ENCODE measurements around the gene DLG2. TPM values are rescaled to one million over a fixed set of nuclear protein-coding genes. Genes with fewer than 3 reads are reported as not detected.
A peak's percentile ranks its signal among the peaks of the same experiment; 100 is the strongest.

DLG2 gene
- total RNA-seq, 1 donor from 2014 or later: 2.4 TPM

- Mint-ChIP-seq H3K27ac (peak overlapping the region; percentile 92), H3K4me3 (ENCODE audit: low read depth) (peak overlapping the region; percentile 2), H3K36me3 (ENCODE audit: insufficient read depth) (no peaks in the 10 kb centered on the region), H3K4me1 (ENCODE audit: low read depth) (peaks cover 28% of the 10 kb centered on the region), H3K27me3 (no peaks in the 10 kb centered on the region), H3K9me3 (ENCODE audit: low read depth) (peaks cover 4% of the 10 kb centered on the region)
- TF ChIP-seq, protein P1, sequence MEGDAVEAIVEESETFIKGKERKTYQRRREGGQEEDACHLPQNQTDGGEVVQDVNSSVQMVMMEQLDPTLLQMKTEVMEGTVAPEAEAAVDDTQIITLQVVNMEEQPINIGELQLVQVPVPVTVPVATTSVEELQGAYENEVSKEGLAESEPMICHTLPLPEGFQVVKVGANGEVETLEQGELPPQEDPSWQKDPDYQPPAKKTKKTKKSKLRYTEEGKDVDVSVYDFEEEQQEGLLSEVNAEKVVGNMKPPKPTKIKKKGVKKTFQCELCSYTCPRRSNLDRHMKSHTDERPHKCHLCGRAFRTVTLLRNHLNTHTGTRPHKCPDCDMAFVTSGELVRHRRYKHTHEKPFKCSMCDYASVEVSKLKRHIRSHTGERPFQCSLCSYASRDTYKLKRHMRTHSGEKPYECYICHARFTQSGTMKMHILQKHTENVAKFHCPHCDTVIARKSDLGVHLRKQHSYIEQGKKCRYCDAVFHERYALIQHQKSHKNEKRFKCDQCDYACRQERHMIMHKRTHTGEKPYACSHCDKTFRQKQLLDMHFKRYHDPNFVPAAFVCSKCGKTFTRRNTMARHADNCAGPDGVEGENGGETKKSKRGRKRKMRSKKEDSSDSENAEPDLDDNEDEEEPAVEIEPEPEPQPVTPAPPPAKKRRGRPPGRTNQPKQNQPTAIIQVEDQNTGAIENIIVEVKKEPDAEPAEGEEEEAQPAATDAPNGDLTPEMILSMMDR (IDR thresholded peaks at IDR 0.05; ENCODE audit: unreplicated experiment): no peak
- no peak for DNase-seq (ENCODE audit: low spot score, unreplicated experiment)
Measured at GRCh38 chr11:83921447-83922192, 1705.5 kb downstream of the DLG2 start.

DNA sequence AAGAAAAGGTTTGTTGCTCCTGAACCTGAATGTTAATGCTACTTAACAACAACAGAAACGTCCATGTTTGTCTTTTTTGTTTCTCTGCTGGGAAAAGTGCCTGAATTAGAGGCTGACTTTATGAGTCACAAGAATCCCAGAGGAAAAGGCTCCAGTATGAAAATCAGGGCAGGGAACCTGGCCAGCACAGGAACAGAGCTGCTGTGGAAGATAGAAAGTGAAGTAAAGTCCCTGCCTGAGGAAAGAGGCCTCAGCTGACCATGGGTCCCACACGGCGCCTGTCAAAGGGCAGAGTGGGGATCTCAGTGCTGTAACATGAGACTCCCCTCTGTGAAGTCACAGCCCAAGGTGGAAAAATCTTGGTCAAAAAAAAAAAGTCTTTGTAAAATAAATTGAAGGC, 1708.7 kb downstream of the DLG2 start:
- peak overlapping the region; percentile 46 for H3K27ac Mint-ChIP-seq
- peaks cover 20% of the 10 kb centered on the region for H3K4me1 Mint-ChIP-seq (ENCODE audit: low read depth)
- no peaks in the 10 kb centered on the region for H3K27me3 Mint-ChIP-seq
- no peaks in the 10 kb centered on the region for H3K36me3 Mint-ChIP-seq (ENCODE audit: insufficient read depth)
- H3K9me3 Mint-ChIP-seq (ENCODE audit: low read depth): no peaks in the 10 kb centered on the region
- no peak overlapping the region for H3K4me3 Mint-ChIP-seq (ENCODE audit: low read depth)
- TF ChIP-seq, protein P1 (IDR thresholded peaks at IDR 0.05; ENCODE audit: unreplicated experiment): no peak
- no peak for DNase-seq (ENCODE audit: low spot score, unreplicated experiment)

DNA sequence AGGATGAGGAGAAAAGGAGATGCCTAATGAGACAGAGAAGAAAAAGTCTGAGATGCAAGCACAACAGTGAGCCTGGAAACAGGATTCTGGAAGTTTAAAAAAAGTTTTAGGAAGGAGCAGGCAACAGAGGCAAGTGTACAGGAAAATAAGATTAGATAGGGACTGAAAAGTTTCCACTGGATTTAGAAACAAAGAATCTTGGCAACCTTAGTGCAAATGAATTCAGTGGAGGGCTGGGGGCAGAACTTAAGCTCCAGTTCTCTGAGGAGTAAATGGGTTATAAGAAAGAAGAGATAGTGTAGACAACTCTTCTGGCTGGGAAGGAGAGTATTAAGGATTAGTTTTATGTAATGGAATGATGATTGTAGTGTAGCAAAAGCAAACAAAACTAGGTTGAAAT, 1712.1 kb downstream of the DLG2 start:
- no peak for DNase-seq (ENCODE audit: low spot score, unreplicated experiment)
- no peak overlapping the region for H3K27ac Mint-ChIP-seq
- H3K4me1 Mint-ChIP-seq (ENCODE audit: low read depth): no peaks in the 10 kb centered on the region
- H3K36me3 Mint-ChIP-seq (ENCODE audit: insufficient read depth): no peaks in the 10 kb centered on the region
- no peaks in the 10 kb centered on the region for H3K27me3 Mint-ChIP-seq
- TF ChIP-seq, protein P1 (IDR thresholded peaks at IDR 0.05; ENCODE audit: unreplicated experiment): no peak
- H3K9me3 Mint-ChIP-seq (ENCODE audit: low read depth): no peaks in the 10 kb centered on the region
- H3K4me3 Mint-ChIP-seq (ENCODE audit: low read depth): no peak overlapping the region

- Mint-ChIP-seq H3K27ac (no peak overlapping the region), H3K27me3 (no peaks in the 10 kb centered on the region), H3K9me3 (ENCODE audit: low read depth) (no peaks in the 10 kb centered on the region), H3K4me3 (ENCODE audit: low read depth) (no peak overlapping the region), H3K36me3 (ENCODE audit: insufficient read depth) (no peaks in the 10 kb centered on the region), H3K4me1 (ENCODE audit: low read depth) (no peaks in the 10 kb centered on the region)
- no peak for DNase-seq (ENCODE audit: low spot score, unreplicated experiment)
- TF ChIP-seq, protein P1 (IDR thresholded peaks at IDR 0.05; ENCODE audit: unreplicated experiment): no peak
Measured at GRCh38 chr11:83909579-83910534, 1717.3 kb downstream of the DLG2 start.

GRCh38 chr11:83908298-83908856, 1718.8 kb downstream of the DLG2 start:
- Mint-ChIP-seq H3K27ac (no peak overlapping the region), H3K36me3 (ENCODE audit: insufficient read depth) (no peaks in the 10 kb centered on the region), H3K27me3 (no peaks in the 10 kb centered on the region), H3K4me1 (ENCODE audit: low read depth) (no peaks in the 10 kb centered on the region), H3K4me3 (ENCODE audit: low read depth) (no peak overlapping the region), H3K9me3 (ENCODE audit: low read depth) (no peaks in the 10 kb centered on the region)
- no peak for DNase-seq (ENCODE audit: low spot score, unreplicated experiment)
- TF ChIP-seq, protein P1 (IDR thresholded peaks at IDR 0.05; ENCODE audit: unreplicated experiment): no peak
